H1 (cell line): ENCODE data around the gene SPSB3. TPM values are rescaled to one million over a fixed set of nuclear protein-coding genes. Genes with fewer than 3 reads are reported as not detected.

Experiments
- CTCF ChIA-PET: fragments of 300-600 bp; sonication (Branson Sonifier 250); formaldehyde crosslinking; loops from one replicate; lab custom pipeline; 2021; ENCODE audit not compliant: partially characterized antibody; lab: Charles Lee
- POLR2A ChIA-PET: fragments of 300-600 bp; sonication (Branson Sonifier 250); formaldehyde crosslinking; loops from one replicate; lab custom pipeline; 2021; ENCODE audit warnings: inconsistent platforms; ENCODE audit not compliant: partially characterized antibody; lab: Charles Lee
- DNase-seq, 2 experiments: peaks; one replicate each; pipeline versions ENCODE4 v3.0.0 to v3.0.0-alpha.2; 2010 to 2022; ENCODE audit warnings: low spot score in 2 of 2, low read depth in 1 of 2, mixed read lengths in 1 of 2
- FAIRE-seq: peaks from 2 replicates; lab custom pipeline; 2011; peaks lifted over from hg19 to GRCh38; lab: Jason Lieb, UNC
- H2AFZ ChIP-seq: 2 replicates; pipeline ENCODE4 v1.8.1; 2012; ENCODE audit warnings: low read length, inconsistent platforms
- H2AK5ac ChIP-seq: 2 replicates; pipeline ENCODE4 v1.6.1; 2013; ENCODE audit warnings: low read depth, low read length
- H2BK120ac ChIP-seq: replicated peaks from 2 replicates; pipeline ENCODE3; 2013; ENCODE audit warnings: low read depth, low read length, inconsistent platforms
- H2BK12ac ChIP-seq: 2 replicates; pipeline ENCODE4 v1.6.1; 2013; ENCODE audit warnings: low read depth, low read length
- H2BK15ac ChIP-seq: 2 replicates; pipeline ENCODE4 v1.6.1; 2013; ENCODE audit warnings: low read length
- H2BK20ac ChIP-seq: 2 replicates; pipeline ENCODE4 v1.6.1; 2013; ENCODE audit warnings: low read length
- H2BK5ac ChIP-seq: 2 replicates; pipeline ENCODE4 v1.6.1; 2013; ENCODE audit warnings: low read depth, low read length
- H3K14ac ChIP-seq: 2 replicates; pipeline ENCODE4 v1.6.1; 2013; ENCODE audit warnings: inconsistent platforms; ENCODE audit not compliant: insufficient read length
- H3K18ac ChIP-seq: 2 replicates; pipeline ENCODE4 v1.6.1; 2013; ENCODE audit warnings: low read length; ENCODE audit errors: extremely low read depth
- H3K23ac ChIP-seq: 2 replicates; pipeline ENCODE4 v1.6.1; 2013; ENCODE audit warnings: inconsistent platforms; ENCODE audit not compliant: insufficient read length
- H3K23me2 ChIP-seq: 2 replicates; pipeline ENCODE4 v1.6.1; 2013; ENCODE audit warnings: low read depth, low read length
- H3K27ac ChIP-seq: 2 replicates; pipeline ENCODE4 v1.6.1; 2011; ENCODE audit warnings: low read depth, low read length, inconsistent platforms
- H3K27me3 ChIP-seq, 4 experiments: replicated peaks in 1 of 4; 1 replicate in 1 of 4; 2 replicates in 3 of 4; pipeline versions ENCODE4 v1.6.1 to v1.8.1; 2011 to 2013; ENCODE audit warnings: low read length in 3 of 4, mild to moderate bottlenecking in 3 of 4, inconsistent platforms in 2 of 4, mixed read lengths in 2 of 4, moderate library complexity in 1 of 4; ENCODE audit not compliant: control insufficient read depth in 3 of 4, insufficient read depth in 3 of 4; ENCODE audit errors: extremely low read depth in 1 of 4
- H3K36me3 ChIP-seq, 4 experiments: 2 replicates each; pipeline versions ENCODE4 v1.6.1 to v1.8.1; 2011 to 2013; ENCODE audit warnings: mild to moderate bottlenecking in 4 of 4, low read length in 3 of 4, moderate library complexity in 2 of 4, control low read depth in 1 of 4, inconsistent platforms in 1 of 4; ENCODE audit not compliant: insufficient read depth in 4 of 4, control insufficient read depth in 2 of 4
- H3K4ac ChIP-seq: replicated peaks from 2 replicates; pipeline ENCODE3; 2013; ENCODE audit warnings: low read length, low read depth, mixed read lengths, inconsistent platforms; ENCODE audit not compliant: insufficient read length
- H3K4me1 ChIP-seq, 4 experiments: replicated peaks in 1 of 4; 1 replicate in 1 of 4; 2 replicates in 3 of 4; pipeline versions ENCODE4 v1.6.1 to v1.8.1; 2011 to 2013; ENCODE audit warnings: low read length in 3 of 4, inconsistent platforms in 2 of 4, mixed read lengths in 1 of 4; ENCODE audit not compliant: insufficient read depth in 4 of 4, control insufficient read depth in 3 of 4
- H3K4me2 ChIP-seq, 2 experiments: 2 replicates each; pipeline versions ENCODE4 v1.6.1 to v1.8.1; 2011 to 2013; ENCODE audit warnings: low read depth in 2 of 2, low read length in 2 of 2, control low read depth in 1 of 2, inconsistent platforms in 1 of 2, mild to moderate bottlenecking in 1 of 2; ENCODE audit not compliant: insufficient read depth in 1 of 2
- H3K4me3 ChIP-seq, 4 experiments: fragments of 200-600, 300-600 bp in 1 of 4; sonication (generic), shearing (Covaris generic), sonication (Bioruptor Twin) in 1 of 4; 2 replicates each; pipeline versions ENCODE4 v1.5.1 to v1.8.1; 2011 to 2016; ENCODE audit warnings: low read length in 4 of 4, low read depth in 3 of 4, control low read depth in 2 of 4, inconsistent platforms in 2 of 4, mild to moderate bottlenecking in 2 of 4, mixed read lengths in 1 of 4, moderate library complexity in 1 of 4; ENCODE audit not compliant: insufficient read depth in 2 of 4; ENCODE audit errors: extremely low read depth in 1 of 4
- H3K56ac ChIP-seq: replicated peaks from 2 replicates; pipeline ENCODE3; 2013; ENCODE audit warnings: low read depth, mild to moderate bottlenecking, mixed read lengths, low read length, inconsistent platforms; ENCODE audit not compliant: insufficient read length
- H3K79me1 ChIP-seq: 2 replicates; pipeline ENCODE4 v1.6.1; 2013; ENCODE audit warnings: low read depth, low read length, control low read depth
- H3K79me2 ChIP-seq, 2 experiments: 2 replicates each; pipeline versions ENCODE4 v1.6.1 to v1.8.1; 2012 to 2013; ENCODE audit warnings: low read length in 2 of 2, mild to moderate bottlenecking in 2 of 2, inconsistent platforms in 1 of 2; ENCODE audit not compliant: insufficient read depth in 2 of 2, control insufficient read depth in 1 of 2
- H3K9ac ChIP-seq, 4 experiments: replicated peaks in 1 of 4; 1 replicate in 1 of 4; 2 replicates in 3 of 4; pipeline versions ENCODE4 v1.6.1 to v1.8.1; 2011 to 2013; ENCODE audit warnings: low read depth in 3 of 4, low read length in 3 of 4, control low read depth in 2 of 4, mild to moderate bottlenecking in 2 of 4, moderate library complexity in 2 of 4, inconsistent platforms in 1 of 4; ENCODE audit errors: extremely low read depth in 1 of 4
- H3K9me3 ChIP-seq, 2 experiments: 2 replicates each; pipeline versions ENCODE4 v1.6.1 to v1.8.1; 2012 to 2013; ENCODE audit warnings: mild to moderate bottlenecking in 2 of 2, moderate library complexity in 2 of 2, control low read depth in 1 of 2, inconsistent platforms in 1 of 2, low read depth in 1 of 2, low read length in 1 of 2, mixed read lengths in 1 of 2; ENCODE audit not compliant: insufficient read depth in 2 of 2
- H4K20me1 ChIP-seq, 2 experiments: replicated peaks in 1 of 2; 2 replicates each; pipeline versions ENCODE3 to v1.8.1; 2011 to 2013; ENCODE audit warnings: inconsistent platforms in 2 of 2, low read length in 2 of 2, mild to moderate bottlenecking in 1 of 2; ENCODE audit not compliant: insufficient read depth in 2 of 2, control insufficient read depth in 1 of 2
- H4K5ac ChIP-seq: 2 replicates; pipeline ENCODE4 v1.6.1; 2013; ENCODE audit warnings: low read length, low read depth, mixed read lengths, inconsistent platforms; ENCODE audit not compliant: insufficient read length
- H4K8ac ChIP-seq: 2 replicates; pipeline ENCODE4 v1.8.0; 2013; ENCODE audit warnings: mild to moderate bottlenecking, moderate library complexity, low read length, inconsistent platforms; ENCODE audit not compliant: insufficient read depth; ENCODE audit errors: extremely low read depth
- H4K91ac ChIP-seq: replicated peaks from 2 replicates; pipeline ENCODE3; 2013; ENCODE audit warnings: low read length, mixed read lengths, inconsistent platforms; ENCODE audit not compliant: insufficient read length
- BRCA1 ChIP-seq: IDR thresholded peaks from 2 replicates; pipeline ENCODE4 v1.6.1; 2012; ENCODE audit warnings: low read depth, low read length, improper control_type of control experiment
- CHD1 ChIP-seq: IDR thresholded peaks from 2 replicates; pipeline ENCODE4 v1.6.1; 2012; ENCODE audit warnings: low read depth, low read length, improper control_type of control experiment
- HDAC2 ChIP-seq, 2 experiments: fragments of 300-600 bp in 1 of 2; sonication (generic) in 1 of 2; IDR thresholded peaks; 2 replicates each; pipeline ENCODE4 v1.6.1; 2011 to 2012; ENCODE audit warnings: low read depth in 2 of 2, low read length in 2 of 2, mild to moderate bottlenecking in 2 of 2, moderate library complexity in 2 of 2, borderline replicate concordance in 1 of 2, inconsistent platforms in 1 of 2
- JUND ChIP-seq: IDR thresholded peaks from 2 replicates; pipeline ENCODE4 v1.6.1; 2011; ENCODE audit warnings: mild to moderate bottlenecking, improper control_type of control experiment, low read length
- KDM1A ChIP-seq: fragments of 200-600, 300-600 bp; sonication (generic); IDR thresholded peaks from 2 replicates; pipeline ENCODE4 v1.7.1; 2016; ENCODE audit warnings: mild to moderate bottlenecking, low read length, borderline replicate concordance
- NANOG ChIP-seq: IDR thresholded peaks from 2 replicates; pipeline ENCODE4 v1.6.1; 2011; ENCODE audit warnings: low read length, low read depth, mild to moderate bottlenecking, inconsistent platforms; ENCODE audit not compliant: insufficient read depth, poor library complexity, severe bottlenecking
- PHF8 ChIP-seq: fragments of 200-600 bp; sonication (generic); conservative IDR thresholded peaks from 2 replicates; pipeline ENCODE4 v1.7.1; 2012; ENCODE audit warnings: low read depth, mild to moderate bottlenecking, inconsistent platforms, low read length, moderate library complexity
- POLR2A ChIP-seq, 2 experiments: IDR thresholded peaks; 1 replicate in 1 of 2; 2 replicates in 1 of 2; pipeline ENCODE4 v1.6.1; 2011; ENCODE audit warnings: low read depth in 2 of 2, low read length in 2 of 2, mild to moderate bottlenecking in 2 of 2; ENCODE audit errors: control extremely low read depth in 1 of 2
- POU5F1 ChIP-seq: IDR thresholded peaks from 2 replicates; pipeline ENCODE4 v1.6.1; 2011; ENCODE audit warnings: low read depth, mild to moderate bottlenecking, low read length, moderate library complexity
- RXRA ChIP-seq: IDR thresholded peaks from 2 replicates; pipeline ENCODE4 v1.6.1; 2011; ENCODE audit warnings: low read depth, mild to moderate bottlenecking, low read length, moderate library complexity; ENCODE audit not compliant: insufficient read depth
- SP2 ChIP-seq: IDR thresholded peaks from 2 replicates; pipeline ENCODE4 v1.6.1; 2012; ENCODE audit warnings: mild to moderate bottlenecking, low read length, inconsistent platforms
- TBP ChIP-seq: IDR thresholded peaks from 2 replicates; pipeline ENCODE4 v1.6.1; 2011; ENCODE audit warnings: low read depth, low read length, improper control_type of control experiment
- YY1 ChIP-seq: IDR thresholded peaks from 2 replicates; pipeline ENCODE4 v1.6.1; 2011; ENCODE audit warnings: low read depth, mild to moderate bottlenecking, low read length
- WGBS, 2 experiments: shearing (Covaris generic) in 1 of 2; methylation state at CpG; one replicate each; pipeline versions ENCODE4 v1.1.6 to v1.1.7; 2013 to 2015; ENCODE audit warnings: low lambda C conversion rate in 2 of 2, mixed read lengths in 2 of 2, inconsistent platforms in 1 of 2, low coverage in 1 of 2, missing lambda C conversion rate in 1 of 2; ENCODE audit not compliant: insufficient replicate concordance in 2 of 2, insufficient coverage in 1 of 2, insufficient read length in 1 of 2; ENCODE audit errors: extremely low coverage in 1 of 2, missing lambda C conversion rate in 1 of 2; 5-methylcytosine and 5-hydroxymethylcytosine counted together
- polyA plus RNA-seq, 7 experiments: library from polyadenylated mRNA; depleted of rRNA in 3 of 7; stranded (reverse) in 5 of 7; unstranded in 2 of 7; fragments of >200 nt in 5 of 7; fragments of 200-250 nt in 2 of 7; gene quantifications; 1 replicate in 5 of 7; 2 replicates in 1 of 7; 4 replicates in 1 of 7; pipeline versions ENCODE4 v1.2.1 to v1.2.3, GENCODE V29; 2011 to 2013; ENCODE audit warnings: missing spikeins in 2 of 7, mixed read lengths in 2 of 7
- total RNA-seq: library from RNA; stranded (reverse); fragmentation: NEBNext Ultra II Directional; extraction: Animal tissue kit (Norgen Biotek cat#: 25700); gene quantifications from 2 replicates; pipeline ENCODE4 v1.2.1, GENCODE V29; 2021

The SPSB3 gene
- total and polyA plus RNA-seq, 2 of the 8 experiments (the other 6 are each of a cell fraction or from before 2014, with no cell fraction given) = 22.5 to 37.8 TPM

DNA sequence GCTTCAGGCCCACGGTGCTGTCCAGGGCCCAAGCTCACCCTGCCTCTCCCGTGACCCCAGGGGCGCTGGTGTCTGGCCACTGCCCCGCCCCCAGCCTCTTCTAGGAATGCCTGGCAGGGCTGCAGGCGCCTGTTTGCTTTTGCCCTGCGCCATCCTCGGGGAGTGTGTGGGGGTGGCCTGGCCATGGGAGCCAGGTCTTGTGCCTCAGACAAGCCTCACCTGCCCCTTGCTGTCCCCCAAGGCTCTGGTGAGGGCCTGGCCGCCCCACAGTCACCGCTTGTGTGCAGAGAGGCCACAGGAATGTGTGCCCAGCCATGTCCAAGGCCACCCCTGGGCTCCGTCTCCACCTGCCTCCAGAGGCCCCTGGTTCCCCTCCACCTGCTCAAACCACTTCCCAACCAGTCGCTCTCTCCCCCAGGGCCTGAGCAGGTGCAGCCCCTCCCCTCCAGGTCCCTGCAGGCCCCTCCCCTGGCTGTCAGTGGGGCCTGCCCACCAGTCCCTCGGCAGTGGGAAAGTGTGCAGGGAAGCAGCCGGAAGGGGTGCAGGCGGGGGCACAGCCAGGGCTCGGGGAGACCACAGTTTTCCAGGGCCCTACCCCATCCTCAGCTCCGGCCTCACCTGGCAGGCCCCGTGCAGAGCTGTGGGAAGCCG, 12.0 kb upstream of the SPSB3 start:
- no peak overlapping the region for H2BK12ac ChIP-seq
- ChIA-PET POLR2A (interaction anchor here (3.3 to 4.2 kb wide), 3 partner anchors 12 to 23 kb away, joined by 19 to 26 read pairs (median 26); partner anchors contain the start of genes EME2, MRPS34, NME3 and NUBP2), CTCF (interaction anchor here (0.6 to 2.2 kb wide), 6 partner anchors 16 to 48 kb away, joined by 3 to 6 read pairs (median 5); partner anchors contain the start of genes EME2 and MRPS34)
- no peak overlapping the region for H3K4ac ChIP-seq
- H3K4me1 ChIP-seq = no peaks in the 10 kb centered on the region
- H2AK5ac ChIP-seq = no peak overlapping the region
- no peak for FAIRE-seq
- no peak overlapping the region for H3K23ac ChIP-seq
- H3K27me3 ChIP-seq = no peaks in the 10 kb centered on the region
- H4K8ac ChIP-seq = no peak overlapping the region; the same call in 1 of the 2 replicates
- no peak overlapping the region for H3K9ac ChIP-seq
- no peak overlapping the region for H2AFZ ChIP-seq
- H3K79me1 ChIP-seq = no peaks in the 10 kb centered on the region; the same call in 1 of the 2 replicates
- no peak overlapping the region for H3K4me3 ChIP-seq
- H4K5ac ChIP-seq = no peak overlapping the region
- H3K9me3 ChIP-seq = peaks cover 12 to 13% of the 10 kb centered on the region in 2 experiments
- no peak overlapping the region for H3K14ac ChIP-seq
- no peak overlapping the region for H4K91ac ChIP-seq
- peaks cover 0 to 20% (median 0%) of the 10 kb centered on the region in 4 experiments; a peak in 2 of 8 replicates for H3K36me3 ChIP-seq
- H2BK5ac ChIP-seq = no peak overlapping the region
- no peak overlapping the region for H3K56ac ChIP-seq
- DNase-seq = no peak
- no peak overlapping the region for H2BK120ac ChIP-seq
- H3K23me2 ChIP-seq = no peaks in the 10 kb centered on the region
- H2BK20ac ChIP-seq = no peak overlapping the region
- H3K18ac ChIP-seq = no peak overlapping the region
- no peak overlapping the region for H3K4me2 ChIP-seq
- H2BK15ac ChIP-seq = no peak overlapping the region
- H3K79me2 ChIP-seq = no peaks in the 10 kb centered on the region
- 78% methylated on average over 11 of the region's 18 CpGs; no CpG with 5 or more reads in 1 of the 2 experiments for WGBS, 2 experiments
- peaks cover 0 to 2% of the 10 kb centered on the region in 2 experiments for H4K20me1 ChIP-seq
- no peak overlapping the region for H3K27ac ChIP-seq
- no peak for TF ChIP-seq POU5F1
- no peak for TF ChIP-seq POLR2A (IDR thresholded peaks at IDR 0.05; ENCODE audit: control extremely low read depth in 1 of 2, low read depth in 2 of 2, low read length in 2 of 2)
- TF ChIP-seq TBP = no peak
- TF ChIP-seq KDM1A = no peak
- no peak for TF ChIP-seq JUND
- TF ChIP-seq HDAC2 (IDR thresholded peaks at IDR 0.05; ENCODE audit: borderline replicate concordance in 1 of 2, low read depth in 2 of 2, low read length in 2 of 2) = no peak
- TF ChIP-seq CHD1 = no peak
- TF ChIP-seq RXRA = no peak
- TF ChIP-seq YY1 = no peak
- no peak for TF ChIP-seq BRCA1
- TF ChIP-seq SP2 = no peak
- TF ChIP-seq NANOG = no peak
- TF ChIP-seq PHF8 = no peak
